NCI-H146 (cell line): ENCODE measurements around the gene GATA3.
"Not testable (repeated sequence)": the region's sequence is repeated elsewhere in the genome, so short reads cannot be mapped to it uniquely, and the experiment has no call there.

ENCODE experiments used
- DNase-seq: peaks from one replicate; lab custom pipeline; 2025; lab: John Stamatoyannopoulos, UW

Gene GATA3

GRCh38 chr10:8054494-8055407 is at the start of gene GATA3:
GATA3 (plus strand) TSS chr10:8054688; CDS start chr10:8055656, 968 bp downstream.
- DNase-seq = no peak

- no peak for DNase-seq
Measured at GRCh38 chr10:8006274-8006999, 48.1 kb upstream of the GATA3 start.

- no peak for DNase-seq
Measured at GRCh38 chr10:8009031-8009430, 45.5 kb upstream of the GATA3 start.

- DNase-seq = no peak
Measured at GRCh38 chr10:8013006-8013405, 41.5 kb upstream of the GATA3 start.

GRCh38 chr10:8013619-8014018 is 40.9 kb upstream of the GATA3 start:
- no peak for DNase-seq

GRCh38 chr10:8014649-8015048 is 39.8 kb upstream of the GATA3 start:
- DNase-seq = no peak

GRCh38 chr10:8017277-8017676 is 37.2 kb upstream of the GATA3 start:
- DNase-seq = no peak

GRCh38 chr10:8023321-8023720 is 31.2 kb upstream of the GATA3 start:
- DNase-seq = no peak

GRCh38 chr10:8023851-8024250 is 30.6 kb upstream of the GATA3 start:
- no peak for DNase-seq

GRCh38 chr10:8026349-8027259 is 27.9 kb upstream of the GATA3 start:
- peak; percentile 74 for DNase-seq

- not testable (repeated sequence) for DNase-seq
Measured at GRCh38 chr10:8031211-8031610, 23.3 kb upstream of the GATA3 start.

GRCh38 chr10:8032558-8032957 is 21.9 kb upstream of the GATA3 start:
- no peak for DNase-seq

GRCh38 chr10:8033812-8034465 is 20.5 kb upstream of the GATA3 start:
- no peak for DNase-seq

GRCh38 chr10:8034466-8035005 is 20.0 kb upstream of the GATA3 start:
- DNase-seq = peak; percentile 26

- peak; percentile 54 for DNase-seq
Measured at GRCh38 chr10:8035006-8035640, 19.4 kb upstream of the GATA3 start.

GRCh38 chr10:8035641-8036470 is 18.6 kb upstream of the GATA3 start:
- peak; percentile 48 for DNase-seq

- no peak for DNase-seq
Measured at GRCh38 chr10:8036506-8037198, 17.8 kb upstream of the GATA3 start.

- DNase-seq = no peak
Measured at GRCh38 chr10:8037199-8037801, 17.2 kb upstream of the GATA3 start.
